H1 (cell line): ENCODE results near the gene ZNF521. TPM values are rescaled to one million over a fixed set of nuclear protein-coding genes. Genes with fewer than 3 reads are reported as not detected.

ENCODE experiments used
- CTCF ChIA-PET: fragments of 300-600 bp; sonication (Branson Sonifier 250); formaldehyde crosslinking; loops from one replicate; lab custom pipeline; 2021; ENCODE audit not compliant: partially characterized antibody; lab: Charles Lee
- POLR2A ChIA-PET: fragments of 300-600 bp; sonication (Branson Sonifier 250); formaldehyde crosslinking; loops from one replicate; lab custom pipeline; 2021; ENCODE audit warnings: inconsistent platforms; ENCODE audit not compliant: partially characterized antibody; lab: Charles Lee
- DNase-seq, 2 experiments: peaks; one replicate each; pipeline versions ENCODE4 v3.0.0 to v3.0.0-alpha.2; 2010 to 2022; ENCODE audit warnings: low spot score in 2 of 2, low read depth in 1 of 2, mixed read lengths in 1 of 2
- FAIRE-seq: peaks from 2 replicates; lab custom pipeline; 2011; peaks lifted over from hg19 to GRCh38; lab: Jason Lieb, UNC
- H2AFZ ChIP-seq: 2 replicates; pipeline ENCODE4 v1.8.1; 2012; ENCODE audit warnings: low read length, inconsistent platforms
- H2AK5ac ChIP-seq: 2 replicates; pipeline ENCODE4 v1.6.1; 2013; ENCODE audit warnings: low read depth, low read length
- H2BK120ac ChIP-seq: replicated peaks from 2 replicates; pipeline ENCODE3; 2013; ENCODE audit warnings: low read depth, low read length, inconsistent platforms
- H2BK12ac ChIP-seq: 2 replicates; pipeline ENCODE4 v1.6.1; 2013; ENCODE audit warnings: low read depth, low read length
- H2BK15ac ChIP-seq: 2 replicates; pipeline ENCODE4 v1.6.1; 2013; ENCODE audit warnings: low read length
- H2BK20ac ChIP-seq: 2 replicates; pipeline ENCODE4 v1.6.1; 2013; ENCODE audit warnings: low read length
- H2BK5ac ChIP-seq: 2 replicates; pipeline ENCODE4 v1.6.1; 2013; ENCODE audit warnings: low read depth, low read length
- H3K14ac ChIP-seq: 2 replicates; pipeline ENCODE4 v1.6.1; 2013; ENCODE audit warnings: inconsistent platforms; ENCODE audit not compliant: insufficient read length
- H3K18ac ChIP-seq: 2 replicates; pipeline ENCODE4 v1.6.1; 2013; ENCODE audit warnings: low read length; ENCODE audit errors: extremely low read depth
- H3K23ac ChIP-seq: 2 replicates; pipeline ENCODE4 v1.6.1; 2013; ENCODE audit warnings: inconsistent platforms; ENCODE audit not compliant: insufficient read length
- H3K23me2 ChIP-seq: 2 replicates; pipeline ENCODE4 v1.6.1; 2013; ENCODE audit warnings: low read depth, low read length
- H3K27ac ChIP-seq: 2 replicates; pipeline ENCODE4 v1.6.1; 2011; ENCODE audit warnings: low read depth, low read length, inconsistent platforms
- H3K27me3 ChIP-seq, 4 experiments: replicated peaks in 1 of 4; 1 replicate in 1 of 4; 2 replicates in 3 of 4; pipeline versions ENCODE4 v1.6.1 to v1.8.1; 2011 to 2013; ENCODE audit warnings: low read length in 3 of 4, mild to moderate bottlenecking in 3 of 4, inconsistent platforms in 2 of 4, mixed read lengths in 2 of 4, moderate library complexity in 1 of 4; ENCODE audit not compliant: control insufficient read depth in 3 of 4, insufficient read depth in 3 of 4; ENCODE audit errors: extremely low read depth in 1 of 4
- H3K36me3 ChIP-seq, 4 experiments: 2 replicates each; pipeline versions ENCODE4 v1.6.1 to v1.8.1; 2011 to 2013; ENCODE audit warnings: mild to moderate bottlenecking in 4 of 4, low read length in 3 of 4, moderate library complexity in 2 of 4, control low read depth in 1 of 4, inconsistent platforms in 1 of 4; ENCODE audit not compliant: insufficient read depth in 4 of 4, control insufficient read depth in 2 of 4
- H3K4ac ChIP-seq: replicated peaks from 2 replicates; pipeline ENCODE3; 2013; ENCODE audit warnings: low read length, low read depth, mixed read lengths, inconsistent platforms; ENCODE audit not compliant: insufficient read length
- H3K4me1 ChIP-seq, 4 experiments: replicated peaks in 1 of 4; 1 replicate in 1 of 4; 2 replicates in 3 of 4; pipeline versions ENCODE4 v1.6.1 to v1.8.1; 2011 to 2013; ENCODE audit warnings: low read length in 3 of 4, inconsistent platforms in 2 of 4, mixed read lengths in 1 of 4; ENCODE audit not compliant: insufficient read depth in 4 of 4, control insufficient read depth in 3 of 4
- H3K4me2 ChIP-seq, 2 experiments: 2 replicates each; pipeline versions ENCODE4 v1.6.1 to v1.8.1; 2011 to 2013; ENCODE audit warnings: low read depth in 2 of 2, low read length in 2 of 2, control low read depth in 1 of 2, inconsistent platforms in 1 of 2, mild to moderate bottlenecking in 1 of 2; ENCODE audit not compliant: insufficient read depth in 1 of 2
- H3K4me3 ChIP-seq, 4 experiments: fragments of 200-600, 300-600 bp in 1 of 4; sonication (generic), shearing (Covaris generic), sonication (Bioruptor Twin) in 1 of 4; 2 replicates each; pipeline versions ENCODE4 v1.5.1 to v1.8.1; 2011 to 2016; ENCODE audit warnings: low read length in 4 of 4, low read depth in 3 of 4, control low read depth in 2 of 4, inconsistent platforms in 2 of 4, mild to moderate bottlenecking in 2 of 4, mixed read lengths in 1 of 4, moderate library complexity in 1 of 4; ENCODE audit not compliant: insufficient read depth in 2 of 4; ENCODE audit errors: extremely low read depth in 1 of 4
- H3K56ac ChIP-seq: replicated peaks from 2 replicates; pipeline ENCODE3; 2013; ENCODE audit warnings: low read depth, mild to moderate bottlenecking, mixed read lengths, low read length, inconsistent platforms; ENCODE audit not compliant: insufficient read length
- H3K79me1 ChIP-seq: 2 replicates; pipeline ENCODE4 v1.6.1; 2013; ENCODE audit warnings: low read depth, low read length, control low read depth
- H3K79me2 ChIP-seq, 2 experiments: 2 replicates each; pipeline versions ENCODE4 v1.6.1 to v1.8.1; 2012 to 2013; ENCODE audit warnings: low read length in 2 of 2, mild to moderate bottlenecking in 2 of 2, inconsistent platforms in 1 of 2; ENCODE audit not compliant: insufficient read depth in 2 of 2, control insufficient read depth in 1 of 2
- H3K9ac ChIP-seq, 4 experiments: replicated peaks in 1 of 4; 1 replicate in 1 of 4; 2 replicates in 3 of 4; pipeline versions ENCODE4 v1.6.1 to v1.8.1; 2011 to 2013; ENCODE audit warnings: low read depth in 3 of 4, low read length in 3 of 4, control low read depth in 2 of 4, mild to moderate bottlenecking in 2 of 4, moderate library complexity in 2 of 4, inconsistent platforms in 1 of 4; ENCODE audit errors: extremely low read depth in 1 of 4
- H3K9me3 ChIP-seq, 2 experiments: 2 replicates each; pipeline versions ENCODE4 v1.6.1 to v1.8.1; 2012 to 2013; ENCODE audit warnings: mild to moderate bottlenecking in 2 of 2, moderate library complexity in 2 of 2, control low read depth in 1 of 2, inconsistent platforms in 1 of 2, low read depth in 1 of 2, low read length in 1 of 2, mixed read lengths in 1 of 2; ENCODE audit not compliant: insufficient read depth in 2 of 2
- H4K20me1 ChIP-seq, 2 experiments: replicated peaks in 1 of 2; 2 replicates each; pipeline versions ENCODE3 to v1.8.1; 2011 to 2013; ENCODE audit warnings: inconsistent platforms in 2 of 2, low read length in 2 of 2, mild to moderate bottlenecking in 1 of 2; ENCODE audit not compliant: insufficient read depth in 2 of 2, control insufficient read depth in 1 of 2
- H4K5ac ChIP-seq: 2 replicates; pipeline ENCODE4 v1.6.1; 2013; ENCODE audit warnings: low read length, low read depth, mixed read lengths, inconsistent platforms; ENCODE audit not compliant: insufficient read length
- H4K8ac ChIP-seq: 2 replicates; pipeline ENCODE4 v1.8.0; 2013; ENCODE audit warnings: mild to moderate bottlenecking, moderate library complexity, low read length, inconsistent platforms; ENCODE audit not compliant: insufficient read depth; ENCODE audit errors: extremely low read depth
- H4K91ac ChIP-seq: replicated peaks from 2 replicates; pipeline ENCODE3; 2013; ENCODE audit warnings: low read length, mixed read lengths, inconsistent platforms; ENCODE audit not compliant: insufficient read length
- ATF3 ChIP-seq: IDR thresholded peaks from 2 replicates; pipeline ENCODE4 v1.6.1; 2011; ENCODE audit warnings: low read depth, mild to moderate bottlenecking, low read length; ENCODE audit not compliant: insufficient read depth
- CBX8 ChIP-seq: fragments of 300-800, 300-1000 bp; sonication (generic); IDR thresholded peaks from 2 replicates; pipeline ENCODE4 v1.7.1; 2016; ENCODE audit warnings: low read depth, low read length, borderline replicate concordance
- CHD1 ChIP-seq: IDR thresholded peaks from 2 replicates; pipeline ENCODE4 v1.6.1; 2012; ENCODE audit warnings: low read depth, low read length, improper control_type of control experiment
- CREB1 ChIP-seq: IDR thresholded peaks from 2 replicates; pipeline ENCODE4 v1.6.1; 2012; ENCODE audit warnings: inconsistent platforms
- JUN ChIP-seq: IDR thresholded peaks from 2 replicates; pipeline ENCODE4 v1.6.1; 2011; ENCODE audit warnings: low read depth, mild to moderate bottlenecking, improper control_type of control experiment, low read length
- KDM1A ChIP-seq: fragments of 200-600, 300-600 bp; sonication (generic); IDR thresholded peaks from 2 replicates; pipeline ENCODE4 v1.7.1; 2016; ENCODE audit warnings: mild to moderate bottlenecking, low read length, borderline replicate concordance
- PHF8 ChIP-seq: fragments of 200-600 bp; sonication (generic); conservative IDR thresholded peaks from 2 replicates; pipeline ENCODE4 v1.7.1; 2012; ENCODE audit warnings: low read depth, mild to moderate bottlenecking, inconsistent platforms, low read length, moderate library complexity
- SAP30 ChIP-seq: fragments of 300-600 bp; sonication (generic); IDR thresholded peaks from 2 replicates; pipeline ENCODE4 v1.7.1; 2012; ENCODE audit warnings: low read length, moderate library complexity, mild to moderate bottlenecking, inconsistent platforms; ENCODE audit not compliant: insufficient read depth, insufficient replicate concordance
- SIN3A ChIP-seq, 2 experiments: IDR thresholded peaks in 1 of 2; conservative IDR thresholded peaks in 1 of 2; 2 replicates each; pipeline ENCODE4 v1.6.1; 2011 to 2012; ENCODE audit warnings: low read length in 2 of 2, improper control_type of control experiment in 1 of 2, low read depth in 1 of 2, mild to moderate bottlenecking in 1 of 2
- SIRT6 ChIP-seq: IDR thresholded peaks from one replicate; pipeline ENCODE4 v1.7.1; 2012; ENCODE audit warnings: low read length, inconsistent platforms
- SP2 ChIP-seq: IDR thresholded peaks from 2 replicates; pipeline ENCODE4 v1.6.1; 2012; ENCODE audit warnings: mild to moderate bottlenecking, low read length, inconsistent platforms
- SRF ChIP-seq: IDR thresholded peaks from 2 replicates; pipeline ENCODE4 v1.6.1; 2011; ENCODE audit warnings: mild to moderate bottlenecking, low read depth, low read length, moderate library complexity
- TCF12 ChIP-seq: IDR thresholded peaks from 2 replicates; pipeline ENCODE4 v1.6.1; 2011; ENCODE audit warnings: low read depth, mild to moderate bottlenecking, low read length
- ZNF274 ChIP-seq: IDR thresholded peaks from 2 replicates; pipeline ENCODE4 v1.7.0; 2012; ENCODE audit warnings: low read length, borderline replicate concordance; ENCODE audit errors: extremely low read depth
- WGBS, 2 experiments: shearing (Covaris generic) in 1 of 2; methylation state at CpG; one replicate each; pipeline versions ENCODE4 v1.1.6 to v1.1.7; 2013 to 2015; ENCODE audit warnings: low lambda C conversion rate in 2 of 2, mixed read lengths in 2 of 2, inconsistent platforms in 1 of 2, low coverage in 1 of 2, missing lambda C conversion rate in 1 of 2; ENCODE audit not compliant: insufficient replicate concordance in 2 of 2, insufficient coverage in 1 of 2, insufficient read length in 1 of 2; ENCODE audit errors: extremely low coverage in 1 of 2, missing lambda C conversion rate in 1 of 2; 5-methylcytosine and 5-hydroxymethylcytosine counted together
- polyA plus RNA-seq, 7 experiments: library from polyadenylated mRNA; depleted of rRNA in 3 of 7; stranded (reverse) in 5 of 7; unstranded in 2 of 7; fragments of >200 nt in 5 of 7; fragments of 200-250 nt in 2 of 7; gene quantifications; 1 replicate in 5 of 7; 2 replicates in 1 of 7; 4 replicates in 1 of 7; pipeline versions ENCODE4 v1.2.1 to v1.2.3, GENCODE V29; 2011 to 2013; ENCODE audit warnings: missing spikeins in 2 of 7, mixed read lengths in 2 of 7
- total RNA-seq: library from RNA; stranded (reverse); fragmentation: NEBNext Ultra II Directional; extraction: Animal tissue kit (Norgen Biotek cat#: 25700); gene quantifications from 2 replicates; pipeline ENCODE4 v1.2.1, GENCODE V29; 2021

The ZNF521 gene
- total and polyA plus RNA-seq, 2 of the 8 experiments (the other 6 are each of a cell fraction or from before 2014, with no cell fraction given), result 9.5 to 15.8 TPM

GRCh38 chr18:25093141-25093540, 258.8 kb downstream of the ZNF521 start:
- Histone ChIP-seq H3K4me1 (no peaks in the 10 kb centered on the region), H3K23ac (no peak overlapping the region), H4K20me1 (peaks cover 0 to 3% of the 10 kb centered on the region in 2 experiments), H3K4ac (no peak overlapping the region), H4K8ac (no peak overlapping the region), H3K9ac (no peak overlapping the region), H3K18ac (no peak overlapping the region), H3K27me3 (no peaks in the 10 kb centered on the region), H3K4me3 (no peak overlapping the region), H2BK12ac (no peak overlapping the region), H3K9me3 (no peaks in the 10 kb centered on the region), H3K36me3 (peaks cover 0 to 4% (median 2%) of the 10 kb centered on the region in 4 experiments; a peak in 4 of 8 replicates), H3K23me2 (no peaks in the 10 kb centered on the region), H3K27ac (no peak overlapping the region), H2BK15ac (no peak overlapping the region), H2BK5ac (no peak overlapping the region), H3K14ac (no peak overlapping the region), H2AK5ac (no peak overlapping the region), H3K56ac (no peak overlapping the region), H2BK120ac (no peak overlapping the region), H2BK20ac (no peak overlapping the region), H3K4me2 (no peak overlapping the region), H4K5ac (no peak overlapping the region), H4K91ac (no peak overlapping the region), H3K79me2 (no peaks in the 10 kb centered on the region), H3K79me1 (no peaks in the 10 kb centered on the region), H2AFZ (no peak overlapping the region)
- WGBS, 2 experiments, result 88% methylated on average over 3 of the region's 3 CpGs; no CpG with 5 or more reads in 1 of the 2 experiments
- ChIA-PET POLR2A (no interaction called here), CTCF (no interaction called here)
- FAIRE-seq (no peak), DNase-seq (no peak)
- TF ChIP-seq CREB1 (no peak), CHD1 (no peak), CBX8 (no peak), PHF8 (no peak), SIRT6 (no peak), ATF3 (no peak), TCF12 (no peak), SIN3A (conservative IDR thresholded peaks at IDR 0.05 in 1 of 2, IDR thresholded peaks at IDR 0.05 in 1 of 2; ENCODE audit: low read depth in 1 of 2, low read length in 2 of 2) (no peak), SAP30 (no peak), JUN (no peak), SRF (no peak), KDM1A (no peak), ZNF274 (no peak), SP2 (no peak)
